Measurements from ENCODE around the gene C5orf15. TPM values are rescaled to one million over a fixed set of nuclear protein-coding genes. Genes with fewer than 3 reads are reported as not detected.

Gene C5orf15
- total RNA-seq, 1 experiment from 2014 or later = 63.2 TPM

DNA sequence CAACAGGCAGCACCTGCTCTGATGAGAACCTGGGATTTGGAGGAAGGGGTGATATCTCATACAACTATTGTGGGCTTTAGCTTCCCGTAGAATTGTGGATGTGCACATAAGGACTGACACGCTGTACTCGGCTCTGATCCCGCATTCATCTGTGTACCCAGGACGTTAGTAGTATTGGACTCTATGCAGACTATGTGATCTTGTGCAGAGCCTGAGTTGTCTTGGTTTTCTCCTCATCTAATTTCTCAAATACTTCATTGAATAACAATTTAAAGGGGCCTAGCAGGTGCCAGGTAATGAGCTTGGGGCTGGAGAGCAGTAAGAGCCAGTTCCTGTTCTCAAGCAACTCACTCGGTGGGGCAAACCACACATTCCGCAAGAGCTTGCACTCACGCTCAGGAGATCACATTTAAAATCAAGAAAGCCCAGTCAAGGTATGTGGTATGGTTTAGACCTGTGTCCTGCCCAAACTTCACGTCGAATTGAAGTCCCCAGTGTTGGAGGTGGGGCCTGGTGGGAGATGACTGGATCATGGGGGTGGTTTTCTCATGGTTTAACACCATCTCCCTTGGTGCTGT is 14.8 kb downstream of the C5orf15 start:
- BruUV-seq (replicated peaks) = no TSS peak
- peaks cover 8% of the 10 kb centered on the region for H3K36me3 ChIP-seq (ENCODE audit: control insufficient read depth, insufficient read depth, low read length)
- in situ Hi-C loops (cut with HindIII; ENCODE audit: low pct_unique_long_range_greater_than_20kb, low sequenced_read_pairs) = no loop called here
- ChIA-PET POLR2A (no interaction called here), CTCF (no interaction called here)
- no peaks in the 10 kb centered on the region for H3K27me3 ChIP-seq (ENCODE audit: control insufficient read depth, insufficient read depth, low read length)
- no peaks in the 10 kb centered on the region for H3K4me1 ChIP-seq (ENCODE audit: control insufficient read depth, insufficient read depth, low read length)
- ATAC-seq = 0 out of 2 replicates have a peak, but pooled peaks have one; percentile 39
- no peak overlapping the region for H3K4me3 ChIP-seq (ENCODE audit: low read depth in 2 of 2, low read length in 2 of 2)
- H3K9me3 ChIP-seq (ENCODE audit: control insufficient read depth, insufficient read depth, low read depth, low read length) = no peaks in the 10 kb centered on the region
- no peak for DNase-seq (ENCODE audit: low read depth, low spot score)
- no peak overlapping the region for H3K27ac ChIP-seq (ENCODE audit: low read length)
- intact Hi-C loops (cut with micrococcal nuclease; ENCODE audit: unreplicated experiment) = no loop called here
- TF ChIP-seq CTCF (IDR thresholded peaks at IDR 0.05) (no peak), TCF7L2 (IDR thresholded peaks at IDR 0.05; ENCODE audit: low read depth, low read length) (no peak), SIN3A (IDR thresholded peaks at IDR 0.05; ENCODE audit: borderline replicate concordance, insufficient read depth, low read depth, low read length) (no peak), REST (IDR thresholded peaks at IDR 0.05; ENCODE audit: insufficient read depth in 1 of 2, low read depth in 2 of 2, low read length in 1 of 2) (no peak), POLR2AphosphoS5 (IDR thresholded peaks at IDR 0.05; ENCODE audit: low read depth, low read length) (no peak)

DNA sequence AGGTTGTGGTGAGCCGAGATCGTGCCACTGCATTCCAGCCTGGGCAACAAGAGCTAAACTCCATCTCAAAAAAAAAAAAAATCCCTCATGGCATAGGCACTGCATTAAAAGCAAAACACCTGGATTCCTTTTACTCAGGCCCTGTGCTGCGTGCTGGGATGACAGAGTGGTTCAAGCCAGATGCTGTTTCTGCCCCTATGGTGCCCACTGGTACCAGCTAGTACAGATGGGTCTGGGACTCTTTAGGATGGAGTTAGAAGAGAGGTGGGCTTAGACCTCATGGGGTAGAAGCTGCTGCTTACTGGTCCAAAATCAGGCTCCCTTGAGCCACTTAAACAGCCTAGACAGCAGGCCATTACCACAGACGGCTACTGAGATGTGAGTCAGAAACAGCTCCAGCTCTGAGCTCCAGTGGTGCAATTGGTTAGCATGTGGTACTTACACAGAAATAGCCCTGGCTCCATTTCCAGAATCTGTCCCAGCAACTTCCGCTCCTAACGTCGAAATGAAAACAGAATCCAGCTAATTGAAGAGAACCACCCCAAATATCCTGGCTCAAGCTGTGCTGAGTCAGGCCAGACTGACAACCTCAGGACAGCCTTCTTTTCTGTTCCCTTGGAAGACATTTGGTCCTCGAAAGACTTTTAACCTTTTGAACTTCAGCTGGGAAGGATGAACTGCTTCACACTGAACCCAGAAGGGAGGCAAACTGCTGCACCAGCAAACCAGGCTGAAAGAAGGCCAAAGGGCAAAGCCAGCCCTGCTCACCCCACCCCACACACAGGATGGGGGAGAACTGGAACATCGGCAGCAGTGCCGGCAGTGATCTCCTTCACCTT is 15.5 kb downstream of the C5orf15 start:
- ChIA-PET CTCF (no interaction called here), POLR2A (no interaction called here)
- TF ChIP-seq CTCF (IDR thresholded peaks at IDR 0.05) (no peak), REST (IDR thresholded peaks at IDR 0.05; ENCODE audit: insufficient read depth in 1 of 2, low read depth in 2 of 2, low read length in 1 of 2) (no peak)
- ATAC-seq (peak; percentile 71), DNase-seq (ENCODE audit: low read depth, low spot score) (no peak)
- Histone ChIP-seq H3K9me3 (ENCODE audit: control insufficient read depth, insufficient read depth, low read depth, low read length) (no peaks in the 10 kb centered on the region), H3K27me3 (ENCODE audit: control insufficient read depth, insufficient read depth, low read length) (no peaks in the 10 kb centered on the region), H3K36me3 (ENCODE audit: control insufficient read depth, insufficient read depth, low read length) (peaks cover 7% of the 10 kb centered on the region), H3K27ac (ENCODE audit: low read length) (no peak overlapping the region), H3K4me3 (ENCODE audit: low read depth in 2 of 2, low read length in 2 of 2) (no peak overlapping the region), H3K4me1 (ENCODE audit: control insufficient read depth, insufficient read depth, low read length) (no peaks in the 10 kb centered on the region)
- no TSS peak for BruUV-seq (replicated peaks)
- intact Hi-C loops (cut with micrococcal nuclease; ENCODE audit: unreplicated experiment) (no loop called here), in situ Hi-C loops (cut with HindIII; ENCODE audit: low pct_unique_long_range_greater_than_20kb, low sequenced_read_pairs) (no loop called here)
